GM12801 (cell line): ENCODE data around the gene DIAPH1.

Experiments used
- CTCF ChIP-seq: IDR thresholded peaks from one replicate; pipeline ENCODE4 v1.5.1; 2011; ENCODE audit warnings: control low read depth; ENCODE audit not compliant: insufficient read length; ENCODE audit errors: extremely low read depth

Gene DIAPH1

GRCh38 chr5:141493500-141494422 lies 125.0 kb downstream of the DIAPH1 start:
- no peak for TF ChIP-seq CTCF

- no peak for TF ChIP-seq CTCF
These were observed 126.5 kb downstream of the DIAPH1 start for GRCh38 chr5:141492168-141492885.

- TF ChIP-seq CTCF = no peak
These were observed 127.3 kb downstream of the DIAPH1 start for GRCh38 chr5:141491323-141492167.

DNA sequence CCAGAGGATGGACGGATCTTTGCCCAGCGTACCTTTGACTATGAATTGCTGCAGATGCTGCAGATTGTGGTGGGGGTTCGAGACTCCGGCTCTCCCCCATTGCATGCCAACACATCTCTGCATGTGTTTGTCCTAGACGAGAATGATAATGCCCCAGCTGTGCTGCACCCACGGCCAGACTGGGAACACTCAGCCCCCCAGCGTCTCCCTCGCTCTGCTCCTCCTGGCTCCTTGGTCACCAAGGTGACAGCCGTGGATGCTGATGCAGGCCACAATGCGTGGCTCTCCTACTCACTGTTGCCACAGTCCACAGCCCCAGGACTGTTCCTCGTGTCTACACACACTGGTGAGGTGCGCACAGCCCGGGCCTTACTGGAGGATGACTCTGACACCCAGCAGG lies 128.0 kb downstream of the DIAPH1 start:
- no peak for TF ChIP-seq CTCF

- TF ChIP-seq CTCF = no peak
These were observed 128.5 kb downstream of the DIAPH1 start for GRCh38 chr5:141490271-141490670.

- no peak for TF ChIP-seq CTCF
These were observed 129.0 kb downstream of the DIAPH1 start for GRCh38 chr5:141489841-141490240.
